MM.1S (cell line): ENCODE measurements around the gene SPATA6L.

Experiments
- DNase-seq: peaks from one replicate; pipeline ENCODE4 v3.0.0-alpha.2; 2015
- H2AFZ ChIP-seq: fragments of 300-600 bp; sonication (generic); 2 replicates; pipeline ENCODE4 v1.6.0; 2016; ENCODE audit warnings: antibody characterized with exemption, low read length
- H3F3A ChIP-seq: fragments of 300-600 bp; sonication (generic); 2 replicates; pipeline ENCODE4 v1.6.1; 2016; ENCODE audit warnings: mild to moderate bottlenecking, antibody characterized with exemption, low read length, moderate library complexity, mixed read lengths; ENCODE audit not compliant: insufficient read depth
- H3K27ac ChIP-seq: fragments of 300-600 bp; sonication (generic); 2 replicates; pipeline ENCODE4 v1.5.1; 2016; ENCODE audit warnings: mild to moderate bottlenecking, low read length
- H3K27me3 ChIP-seq: fragments of 300-600 bp; sonication (generic); replicated peaks from 2 replicates; pipeline ENCODE4 v1.6.0; 2016; ENCODE audit warnings: low read length; ENCODE audit not compliant: insufficient read depth
- H3K36me3 ChIP-seq: fragments of 300-600 bp; sonication (generic); replicated peaks from 2 replicates; pipeline ENCODE4 v1.6.1; 2016; ENCODE audit warnings: mild to moderate bottlenecking, low read length, mixed read lengths; ENCODE audit not compliant: insufficient read depth
- H3K4me1 ChIP-seq: fragments of 300-600 bp; sonication (generic); 2 replicates; pipeline ENCODE4 v1.6.1; 2016; ENCODE audit warnings: low read length, mixed read lengths
- H3K4me2 ChIP-seq: fragments of 300-600 bp; sonication (generic); 2 replicates; pipeline ENCODE4 v1.6.0; 2016; ENCODE audit warnings: low read depth, low read length
- H3K4me3 ChIP-seq: fragments of 300-600 bp; sonication (generic); 2 replicates; pipeline ENCODE4 v1.5.1; 2016; ENCODE audit warnings: low read length, mixed read lengths
- H3K79me2 ChIP-seq: fragments of 300-600 bp; sonication (generic); 2 replicates; pipeline ENCODE4 v1.6.1; 2016; ENCODE audit warnings: mixed run types, low read length, mixed read lengths
- H3K9ac ChIP-seq: fragments of 300-600 bp; sonication (generic); 2 replicates; pipeline ENCODE4 v1.6.1; 2016; ENCODE audit warnings: low read length, mixed read lengths
- H3K9me2 ChIP-seq: fragments of 300-600 bp; sonication (generic); replicated peaks from 2 replicates; pipeline ENCODE4 v1.6.1; 2016; ENCODE audit warnings: mild to moderate bottlenecking, low read length, mixed read lengths; ENCODE audit not compliant: insufficient read depth
- H3K9me3 ChIP-seq: fragments of 300-600 bp; sonication (generic); replicated peaks from 2 replicates; pipeline ENCODE4 v1.6.1; 2016; ENCODE audit warnings: mild to moderate bottlenecking, low read length, mixed read lengths; ENCODE audit not compliant: insufficient read depth
- H4K20me1 ChIP-seq: fragments of 300-600 bp; sonication (generic); 2 replicates; pipeline ENCODE4 v1.6.1; 2016; ENCODE audit warnings: mild to moderate bottlenecking, low read length, moderate library complexity, mixed read lengths; ENCODE audit not compliant: insufficient read depth
- CTCF ChIP-seq: fragments of 300-600 bp; sonication (generic); IDR thresholded peaks from 2 replicates; pipeline ENCODE4 v1.5.1; 2016; ENCODE audit warnings: antibody characterized with exemption, low read length, mixed read lengths
- EZH2 ChIP-seq: fragments of 300-600 bp; sonication (generic); optimal IDR thresholded peaks from 2 replicates; pipeline ENCODE3; 2017; ENCODE audit warnings: low read depth, mild to moderate bottlenecking, antibody characterized with exemption, low read length, mixed read lengths
- EZH2phosphoT487 ChIP-seq: fragments of 300-600 bp; sonication (generic); IDR thresholded peaks from 2 replicates; pipeline ENCODE4 v1.6.1; 2018; ENCODE audit warnings: antibody characterized with exemption, low read length

The SPATA6L gene

GRCh38 chr9:4678679-4679267 is 12.5 kb upstream of the SPATA6L start:
- Histone ChIP-seq H3K27ac (peak overlapping the region; percentile 96), H3K9me3 (no peaks in the 10 kb centered on the region), H3K4me2 (peak overlapping the region; percentile 76), H3K4me3 (peak overlapping the region; percentile 71), H3K36me3 (no peaks in the 10 kb centered on the region), H3F3A (peaks cover 17% of the 10 kb centered on the region), H3K9me2 (no peaks in the 10 kb centered on the region), H4K20me1 (no peaks in the 10 kb centered on the region), H3K9ac (peak overlapping the region; percentile 86), H3K79me2 (peaks cover 36% of the 10 kb centered on the region), H2AFZ (peak overlapping the region; percentile 82), H3K4me1 (0 out of 2 replicates have a peak, but pooled peaks cover 9% of the 10 kb centered on the region), H3K27me3 (no peaks in the 10 kb centered on the region)
- no peak for TF ChIP-seq CTCF
- no peak for TF ChIP-seq EZH2
- TF ChIP-seq EZH2phosphoT487, result no peak
- peak; percentile 35 for DNase-seq

GRCh38 chr9:4677392-4677791 is 11.1 kb upstream of the SPATA6L start:
- Histone ChIP-seq H3K4me1 (0 out of 2 replicates have a peak, but pooled peaks cover 9% of the 10 kb centered on the region), H4K20me1 (no peaks in the 10 kb centered on the region), H3K9ac (no peak overlapping the region), H3K9me3 (no peaks in the 10 kb centered on the region), H3K79me2 (peaks cover 26% of the 10 kb centered on the region), H2AFZ (no peak overlapping the region), H3K4me2 (no peak overlapping the region), H3K36me3 (no peaks in the 10 kb centered on the region), H3K27me3 (no peaks in the 10 kb centered on the region), H3K9me2 (no peaks in the 10 kb centered on the region), H3F3A (peaks cover 17% of the 10 kb centered on the region), H3K4me3 (no peak overlapping the region), H3K27ac (no peak overlapping the region)
- TF ChIP-seq CTCF (no peak), EZH2 (no peak), EZH2phosphoT487 (no peak)
- DNase-seq, result no peak

- Histone ChIP-seq H3K4me1 (no peaks in the 10 kb centered on the region), H3K9me3 (no peaks in the 10 kb centered on the region), H3F3A (peaks cover 13% of the 10 kb centered on the region), H3K4me3 (no peak overlapping the region), H2AFZ (no peak overlapping the region), H3K27ac (no peak overlapping the region), H3K79me2 (peaks cover 1% of the 10 kb centered on the region), H4K20me1 (no peaks in the 10 kb centered on the region), H3K36me3 (no peaks in the 10 kb centered on the region), H3K4me2 (no peak overlapping the region), H3K27me3 (no peaks in the 10 kb centered on the region), H3K9ac (no peak overlapping the region), H3K9me2 (no peaks in the 10 kb centered on the region)
- TF ChIP-seq CTCF (no peak), EZH2phosphoT487 (no peak), EZH2 (no peak)
- DNase-seq, result no peak
Measured at GRCh38 chr9:4674783-4675182, 8.5 kb upstream of the SPATA6L start.
